SK-N-SH treated with all-trans-retinoic acid at 6 μM for 48 hours (cell line): ENCODE measurements around the gene PRRC2A.

Experiments used
- ARNTL ChIP-seq: fragments of 450-650 bp; formaldehyde crosslinking; IDR thresholded peaks from 2 replicates; pipeline ENCODE4 v1.5.0; 2020; ENCODE audit warnings: low read depth, mild to moderate bottlenecking, moderate library complexity, borderline replicate concordance
- BACH2 ChIP-seq: fragments of 250-450 bp; sonication (Bioruptor Pico); IDR thresholded peaks from 2 replicates; pipeline ENCODE4 v1.9.0; 2021; ENCODE audit warnings: mild to moderate bottlenecking, borderline replicate concordance
- ESRRG ChIP-seq: fragments of 250-450 bp; sonication (Bioruptor Pico); IDR thresholded peaks from 2 replicates; pipeline ENCODE4 v1.6.1; 2021; ENCODE audit warnings: mild to moderate bottlenecking
- PPARA ChIP-seq: fragments of 250-450 bp; sonication (Bioruptor Pico); IDR thresholded peaks from 2 replicates; pipeline ENCODE4 v1.5.0; 2020; ENCODE audit warnings: mild to moderate bottlenecking, borderline replicate concordance
- ZFP3 ChIP-seq: fragments of 250-450 bp; sonication (Bioruptor Pico); IDR thresholded peaks from 2 replicates; pipeline ENCODE4 v1.5.0; 2020; ENCODE audit warnings: mild to moderate bottlenecking, moderate library complexity
- ZFP30 ChIP-seq: fragments of 450-650 bp; formaldehyde crosslinking; IDR thresholded peaks from 2 replicates; pipeline ENCODE4 v1.5.0; 2022; ENCODE audit warnings: mild to moderate bottlenecking, moderate library complexity
- ZNF8 ChIP-seq: fragments of 450-650 bp; formaldehyde crosslinking; IDR thresholded peaks from 2 replicates; pipeline ENCODE4 v1.5.0; 2020; ENCODE audit warnings: mild to moderate bottlenecking, moderate library complexity
- TF ChIP-seq, protein P1 (sequence below): fragments of 250-450 bp; sonication (Bioruptor Pico); IDR thresholded peaks from 2 replicates; pipeline ENCODE4 v1.8.0; 2020; ENCODE audit warnings: mild to moderate bottlenecking, moderate library complexity, borderline replicate concordance

DNA sequence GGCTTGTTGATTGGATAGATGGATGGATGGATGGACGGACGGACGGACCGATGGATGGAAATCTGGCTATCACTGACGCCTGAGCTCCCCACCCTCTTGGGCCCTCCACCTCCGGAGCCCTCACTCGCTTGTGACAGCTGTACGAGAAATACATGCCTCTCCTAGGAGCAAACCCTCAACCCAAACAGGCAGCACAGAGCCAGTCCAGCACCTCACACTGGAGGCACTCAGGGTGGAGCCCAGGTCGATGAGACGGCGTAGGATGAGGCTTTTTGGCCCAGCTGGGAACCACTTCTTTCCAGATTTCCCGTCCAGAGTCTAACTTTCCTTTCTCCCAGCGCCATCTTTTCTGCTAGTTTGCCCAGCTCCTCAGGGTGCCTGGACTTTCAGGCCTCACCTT, 63.1 kb downstream of the PRRC2A start:
- TF ChIP-seq ZFP30 (CRISPR knock-in tag) (no peak), ZFP3 (no peak), ARNTL (CRISPR knock-in tag) (no peak), PPARA (CRISPR knock-in tag) (no peak), BACH2 (CRISPR knock-in tag) (no peak), ESRRG (CRISPR knock-in tag) (no peak), ZNF8 (CRISPR knock-in tag) (no peak)
- TF ChIP-seq, protein P1, sequence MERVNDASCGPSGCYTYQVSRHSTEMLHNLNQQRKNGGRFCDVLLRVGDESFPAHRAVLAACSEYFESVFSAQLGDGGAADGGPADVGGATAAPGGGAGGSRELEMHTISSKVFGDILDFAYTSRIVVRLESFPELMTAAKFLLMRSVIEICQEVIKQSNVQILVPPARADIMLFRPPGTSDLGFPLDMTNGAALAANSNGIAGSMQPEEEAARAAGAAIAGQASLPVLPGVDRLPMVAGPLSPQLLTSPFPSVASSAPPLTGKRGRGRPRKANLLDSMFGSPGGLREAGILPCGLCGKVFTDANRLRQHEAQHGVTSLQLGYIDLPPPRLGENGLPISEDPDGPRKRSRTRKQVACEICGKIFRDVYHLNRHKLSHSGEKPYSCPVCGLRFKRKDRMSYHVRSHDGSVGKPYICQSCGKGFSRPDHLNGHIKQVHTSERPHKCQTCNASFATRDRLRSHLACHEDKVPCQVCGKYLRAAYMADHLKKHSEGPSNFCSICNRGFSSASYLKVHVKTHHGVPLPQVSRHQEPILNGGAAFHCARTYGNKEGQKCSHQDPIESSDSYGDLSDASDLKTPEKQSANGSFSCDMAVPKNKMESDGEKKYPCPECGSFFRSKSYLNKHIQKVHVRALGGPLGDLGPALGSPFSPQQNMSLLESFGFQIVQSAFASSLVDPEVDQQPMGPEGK (CRISPR knock-in tag) = no peak
